ACHN (cell line): ENCODE data around the gene PACS2.
A peak's percentile ranks its signal among the peaks of the same experiment; 100 is the strongest.
"Not testable (repeated sequence)": the region's sequence is repeated elsewhere in the genome, so short reads cannot be mapped to it uniquely, and the experiment has no call there.

ENCODE experiments used
- DNase-seq: peaks from one replicate; pipeline ENCODE4 v3.0.0-alpha.2; 2015
- in situ Hi-C: cut with HindIII; loops from 2 replicates; pipeline ENCODE4 v1.10.0; 2017; ENCODE audit warnings: low sequenced_read_pairs, low pct_ligation_motif_present, low pct_unique_long_range_greater_than_20kb

PACS2 gene

GRCh38 chr14:105357626-105358025 lies 43.1 kb downstream of the PACS2 start:
- DNase-seq = no peak
- in situ Hi-C loops = no loop called here

DNA sequence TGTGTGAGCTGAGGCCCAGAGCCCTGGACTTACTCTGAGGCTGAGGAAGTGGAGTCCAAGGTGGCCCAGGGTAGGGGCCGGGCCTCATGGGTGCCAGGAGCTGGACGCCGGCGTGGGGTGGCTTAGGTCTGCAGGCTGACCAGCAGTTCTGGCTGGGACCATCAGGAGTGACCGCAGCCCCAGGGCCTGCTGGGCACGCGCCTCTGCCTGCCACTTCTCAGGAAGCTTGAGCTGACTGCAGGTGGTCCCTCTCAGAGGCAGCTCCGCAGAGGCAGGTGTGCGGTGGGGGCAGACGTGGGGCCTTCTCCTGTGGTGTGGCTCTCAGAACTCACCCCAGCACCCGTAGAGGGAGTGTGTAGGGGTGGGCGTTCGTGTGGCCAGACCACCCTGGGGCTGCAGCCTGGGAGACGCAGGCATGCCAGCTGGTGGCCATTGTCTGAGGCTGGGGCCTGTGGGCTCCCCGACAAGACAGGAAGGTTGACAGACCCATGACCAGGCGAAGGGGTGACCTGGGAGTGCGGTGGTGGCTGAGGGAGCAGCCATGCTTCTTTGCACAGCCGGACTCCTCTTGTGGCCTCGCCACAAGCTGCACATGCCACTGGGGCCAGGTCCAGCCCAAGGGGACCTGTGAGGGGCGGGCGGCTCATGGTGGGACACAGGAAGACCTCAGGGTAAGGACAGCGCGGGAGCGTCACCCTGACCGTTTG lies 43.7 kb downstream of the PACS2 start:
- in situ Hi-C loops = no loop called here

DNA sequence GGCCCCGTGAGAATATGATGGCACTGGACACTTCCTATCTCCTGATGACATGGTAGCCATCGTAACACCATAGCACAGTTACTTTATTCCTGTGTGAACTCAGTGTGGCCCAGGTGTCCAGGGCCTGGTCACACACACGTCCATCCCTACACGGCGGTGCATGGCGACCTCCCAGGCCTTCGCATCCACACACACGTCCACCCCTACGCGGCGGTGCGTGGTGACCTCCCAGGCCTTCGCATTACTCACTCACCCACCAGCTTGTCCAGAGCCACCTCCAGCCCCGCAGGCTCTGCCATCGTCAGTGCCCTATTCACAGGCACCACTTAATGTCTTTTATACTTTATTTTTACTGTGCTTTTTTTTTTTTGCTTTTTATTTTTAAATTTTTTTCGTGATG lies 44.4 kb downstream of the PACS2 start:
- in situ Hi-C loops = no loop called here
- DNase-seq = no peak

More for the DNA sequence above, 43.7 kb downstream of the PACS2 start:
- DNase-seq = no peak

- in situ Hi-C loops, DNase-seq: not testable (repeated sequence)
Measured at GRCh38 chr14:105361412-105361811, 46.9 kb downstream of the PACS2 start.

GRCh38 chr14:105363847-105364708 lies 49.5 kb downstream of the PACS2 start:
- peak; percentile 19 for DNase-seq
- in situ Hi-C loops = no loop called here

- in situ Hi-C loops = no loop called here
- DNase-seq = no peak
Measured at GRCh38 chr14:105365101-105365500, 50.6 kb downstream of the PACS2 start.

DNA sequence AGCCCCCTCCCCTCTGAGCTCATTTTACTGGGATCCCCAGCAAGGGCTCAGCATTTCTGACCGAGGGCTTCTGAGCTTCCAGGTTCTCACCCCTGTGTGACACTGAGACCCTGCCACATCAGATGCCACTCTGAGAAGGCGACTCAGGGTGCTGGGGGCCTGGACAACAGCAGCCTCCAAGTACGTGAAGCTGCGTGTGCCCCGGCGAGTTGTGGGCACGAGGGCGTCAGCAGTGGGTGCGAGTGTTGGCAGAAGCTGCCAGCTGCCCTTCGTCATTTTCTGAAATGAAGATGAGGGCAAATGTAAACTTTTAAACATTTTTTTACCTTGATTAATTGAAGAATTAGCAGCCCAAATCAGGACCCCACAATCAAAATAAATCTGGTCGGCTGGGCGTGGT lies 51.1 kb downstream of the PACS2 start:
- no peak for DNase-seq
- in situ Hi-C loops = no loop called here

DNA sequence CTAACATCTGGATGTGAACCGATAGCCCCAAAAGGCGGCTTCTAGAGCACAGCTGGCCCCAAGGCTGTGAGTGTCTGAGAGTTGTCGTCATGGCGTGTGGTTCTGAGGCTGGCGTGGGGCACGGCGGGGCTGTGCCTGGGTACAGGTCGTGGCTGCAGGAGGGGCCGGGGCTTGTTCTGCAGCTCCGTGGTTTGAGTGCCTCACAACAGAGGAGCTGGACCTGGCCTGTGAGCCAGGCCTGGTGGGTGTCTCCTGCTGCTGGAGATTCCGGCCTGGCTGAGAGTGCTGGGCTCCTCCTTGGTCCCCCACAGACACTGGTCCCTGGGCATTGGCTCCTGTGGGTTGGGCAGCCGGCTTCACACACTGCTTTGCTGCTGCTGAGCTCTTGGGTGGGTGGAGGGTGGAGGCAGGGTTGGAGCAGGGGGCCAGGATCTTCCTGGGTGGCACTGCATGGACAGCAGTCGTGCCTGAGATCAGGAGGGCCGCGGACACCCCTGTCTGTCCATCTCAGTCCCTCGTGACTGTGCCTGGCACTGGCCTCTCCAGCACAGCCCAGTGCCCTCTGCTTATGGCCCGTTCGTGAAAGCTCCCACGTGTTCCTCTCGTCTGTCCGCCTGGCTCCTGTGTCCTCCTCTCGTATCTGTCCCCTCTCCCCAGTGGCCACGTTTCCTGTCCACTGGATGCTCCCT lies 52.0 kb downstream of the PACS2 start:
- DNase-seq = no peak
- in situ Hi-C loops = no loop called here

GRCh38 chr14:105367116-105368031 lies 52.8 kb downstream of the PACS2 start:
- in situ Hi-C loops = no loop called here
- no peak for DNase-seq

DNA sequence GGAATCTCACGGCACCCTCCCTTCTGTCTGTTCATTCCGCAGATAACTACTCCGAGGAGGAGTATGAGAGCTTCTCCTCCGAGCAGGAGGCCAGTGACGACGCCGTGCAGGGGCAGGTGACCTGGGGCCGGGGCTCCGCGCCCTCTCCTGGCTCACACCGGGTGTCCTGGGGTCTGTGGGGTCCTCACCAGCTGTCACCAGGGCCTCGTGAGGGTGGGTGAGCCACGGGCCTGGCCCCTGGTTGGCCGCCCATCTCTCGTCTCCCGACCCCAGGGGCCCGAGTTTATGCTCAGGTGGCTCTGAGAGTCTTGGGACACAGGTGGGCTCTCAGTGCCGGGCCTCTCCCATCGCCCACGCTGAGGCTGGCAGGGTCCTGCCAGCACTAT lies 53.5 kb downstream of the PACS2 start:
- in situ Hi-C loops = no loop called here

DNA sequence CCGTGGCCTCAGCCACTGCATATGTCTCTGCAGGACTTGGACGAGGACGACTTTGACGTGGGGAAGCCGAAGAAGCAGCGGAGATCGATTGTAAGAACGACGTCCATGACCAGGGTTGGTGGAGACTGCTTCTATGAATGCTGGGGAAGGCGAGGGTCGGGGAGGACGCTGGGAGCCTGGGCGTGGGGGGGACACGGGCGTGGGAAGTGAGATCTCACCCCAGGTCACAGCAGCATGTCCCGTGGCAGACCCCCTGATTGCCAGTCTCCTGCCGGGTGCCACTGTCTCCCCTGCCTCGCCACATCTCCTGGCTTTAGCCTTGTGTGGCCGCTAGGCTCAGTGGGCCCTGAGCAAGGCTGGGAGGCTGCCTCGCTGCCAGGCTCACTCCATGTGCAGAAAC lies 53.9 kb downstream of the PACS2 start:
- in situ Hi-C loops = no loop called here
- DNase-seq = no peak

More for the DNA sequence above, 53.5 kb downstream of the PACS2 start:
- DNase-seq = no peak

DNA sequence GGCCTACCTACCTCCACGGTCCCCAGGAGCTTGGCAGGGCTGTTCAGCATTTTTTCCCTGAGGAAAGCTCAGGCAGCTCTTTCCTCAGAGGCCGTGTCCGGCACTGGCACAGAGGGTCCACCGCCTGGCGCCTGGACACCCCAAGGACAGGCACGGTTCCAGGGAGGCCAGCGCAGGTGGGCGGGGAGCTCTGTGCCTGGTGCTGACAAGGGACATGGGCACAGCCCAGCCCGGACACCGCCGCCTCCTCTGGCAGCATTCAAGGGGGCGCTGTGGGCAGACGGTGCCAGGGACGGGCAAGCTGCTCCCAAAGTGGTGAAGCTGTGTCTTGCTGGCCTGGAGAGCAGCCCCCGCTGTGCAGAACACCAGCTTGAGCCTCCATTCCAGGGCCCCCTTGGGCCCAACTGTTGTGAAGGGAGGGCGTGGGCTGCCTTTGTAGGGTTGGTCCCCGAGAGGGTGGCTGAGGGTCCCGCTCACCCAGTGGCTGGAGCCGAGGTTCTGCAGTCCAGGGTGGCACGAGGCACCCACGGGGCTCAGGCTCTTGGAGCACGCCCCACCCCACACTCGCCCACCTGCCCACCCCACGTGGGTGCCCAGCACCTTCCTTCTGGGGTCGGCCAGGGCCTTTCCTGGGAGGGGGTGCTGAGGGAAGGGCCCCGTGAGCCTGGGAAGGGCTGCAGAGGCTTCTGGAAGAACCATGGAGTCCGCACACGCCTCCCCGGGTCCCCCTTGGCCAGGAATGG lies 54.5 kb downstream of the PACS2 start:
- in situ Hi-C loops = no loop called here
- DNase-seq = no peak

DNA sequence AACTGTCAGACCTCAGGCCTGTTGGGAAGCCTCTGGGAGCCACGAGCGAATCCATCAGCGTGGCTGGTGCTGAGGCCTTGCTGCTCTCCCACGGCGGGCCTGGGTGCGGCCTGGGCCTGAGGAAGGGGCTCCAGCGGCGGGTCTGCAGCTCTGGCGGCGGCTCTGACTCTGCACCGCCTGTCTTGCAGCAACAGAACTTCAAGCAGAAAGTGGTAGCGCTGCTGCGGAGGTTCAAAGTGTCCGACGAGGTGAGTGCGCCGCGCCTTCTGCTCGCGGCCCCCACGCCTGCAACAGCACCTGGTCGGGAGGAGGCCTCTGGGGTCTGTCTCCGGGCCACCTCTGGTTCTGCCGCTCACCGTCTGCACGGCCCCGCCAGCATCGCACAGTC lies 55.1 kb downstream of the PACS2 start:
- in situ Hi-C loops = no loop called here

DNA sequence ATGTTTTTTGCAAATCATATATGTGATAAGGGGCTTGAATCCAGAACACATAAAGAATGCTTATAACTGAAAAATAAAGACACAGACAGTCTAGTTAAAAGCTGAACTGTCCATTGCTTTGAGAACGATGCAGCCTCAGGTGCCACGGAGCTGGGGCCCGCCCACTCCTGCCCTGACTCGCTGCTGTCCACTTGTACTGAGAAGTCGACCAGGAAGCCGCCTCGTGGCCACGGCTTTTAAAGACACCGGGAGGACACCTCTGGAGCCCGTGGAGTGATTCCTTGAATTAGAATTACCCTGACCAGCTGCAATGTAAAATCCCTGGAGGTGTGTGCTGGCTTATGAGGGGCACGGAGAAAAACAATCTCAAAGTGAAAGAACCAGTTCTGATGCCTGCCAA lies 59.8 kb downstream of the PACS2 start:
- in situ Hi-C loops = no loop called here
- no peak for DNase-seq

More for the DNA sequence above, 55.1 kb downstream of the PACS2 start:
- DNase-seq = no peak

GRCh38 chr14:105375635-105376057 lies 61.1 kb downstream of the PACS2 start:
- no peak for DNase-seq
- in situ Hi-C loops = no loop called here

GRCh38 chr14:105376521-105377440 lies 62.2 kb downstream of the PACS2 start:
- in situ Hi-C loops = no loop called here
- DNase-seq = no peak
